Trophoblast cell (in vitro differentiated cells and primary cell): ENCODE data around the gene FIGNL2.

Experiments
- DNase-seq, 2 donors: peaks; one replicate each; pipeline ENCODE4 v3.0.0-alpha.2; 2016
- H2AFZ ChIP-seq: 2 replicates; pipeline ENCODE4 v1.6.1; 2013; ENCODE audit warnings: low read length, moderate library complexity, mild to moderate bottlenecking; ENCODE audit not compliant: insufficient read depth, poor library complexity
- H2AK5ac ChIP-seq: 2 replicates; pipeline ENCODE4 v1.6.1; 2013; ENCODE audit warnings: mild to moderate bottlenecking, low read length
- H2BK120ac ChIP-seq: 2 replicates; pipeline ENCODE4 v1.6.1; 2013; ENCODE audit warnings: low read length, mild to moderate bottlenecking, moderate library complexity; ENCODE audit not compliant: insufficient read depth, poor library complexity
- H2BK12ac ChIP-seq: 2 replicates; pipeline ENCODE4 v1.6.1; 2013; ENCODE audit warnings: mild to moderate bottlenecking, low read length, moderate library complexity
- H2BK5ac ChIP-seq: 2 replicates; pipeline ENCODE4 v1.6.1; 2013; ENCODE audit warnings: low read length, low read depth, moderate library complexity, mild to moderate bottlenecking; ENCODE audit not compliant: poor library complexity
- H3K14ac ChIP-seq: 2 replicates; pipeline ENCODE4 v1.6.1; 2013; ENCODE audit warnings: mild to moderate bottlenecking, low read length
- H3K18ac ChIP-seq: 2 replicates; pipeline ENCODE4 v1.6.1; 2013; ENCODE audit warnings: mild to moderate bottlenecking, low read length
- H3K23ac ChIP-seq: 2 replicates; pipeline ENCODE4 v1.6.1; 2013; ENCODE audit warnings: low read length
- H3K27ac ChIP-seq: 2 replicates; pipeline ENCODE4 v1.5.1; 2013; ENCODE audit warnings: low read depth, mild to moderate bottlenecking, inconsistent platforms, low read length, moderate library complexity
- H3K27me3 ChIP-seq: 2 replicates; pipeline ENCODE4 v1.6.1; 2013; ENCODE audit warnings: inconsistent platforms, mild to moderate bottlenecking, low read length, moderate library complexity; ENCODE audit not compliant: insufficient read depth
- H3K36me3 ChIP-seq, 2 experiments: 1 replicate in 1 of 2; 2 replicates in 1 of 2; pipeline ENCODE4 v1.6.1; 2013; ENCODE audit warnings: low read length in 2 of 2, mild to moderate bottlenecking in 2 of 2, moderate library complexity in 1 of 2; ENCODE audit not compliant: insufficient read depth in 2 of 2, control insufficient read depth in 1 of 2
- H3K4ac ChIP-seq: 2 replicates; pipeline ENCODE4 v1.6.1; 2013; ENCODE audit warnings: low read depth, mild to moderate bottlenecking, low read length, moderate library complexity
- H3K4me1 ChIP-seq, 2 experiments: 1 replicate in 1 of 2; 2 replicates in 1 of 2; pipeline ENCODE4 v1.6.1; 2013; ENCODE audit warnings: low read length in 2 of 2, mild to moderate bottlenecking in 2 of 2, moderate library complexity in 1 of 2; ENCODE audit not compliant: insufficient read depth in 2 of 2, control insufficient read depth in 1 of 2
- H3K4me2 ChIP-seq: 2 replicates; pipeline ENCODE4 v1.6.1; 2013; ENCODE audit warnings: inconsistent platforms, mild to moderate bottlenecking, low read length, moderate library complexity
- H3K4me3 ChIP-seq: 2 replicates; pipeline ENCODE4 v1.5.1; 2013; ENCODE audit warnings: mild to moderate bottlenecking, low read depth, low read length, inconsistent platforms
- H3K79me1 ChIP-seq: one replicate; pipeline ENCODE4 v1.6.1; 2013; ENCODE audit warnings: low read length
- H3K79me2 ChIP-seq: 2 replicates; pipeline ENCODE4 v1.6.1; 2013; ENCODE audit warnings: low read length, mild to moderate bottlenecking; ENCODE audit not compliant: control insufficient read depth, insufficient read depth, poor library complexity
- H3K9ac ChIP-seq: 2 replicates; pipeline ENCODE4 v1.6.1; 2013; ENCODE audit warnings: mild to moderate bottlenecking, low read length
- H3K9me3 ChIP-seq: 2 replicates; pipeline ENCODE4 v1.6.1; 2013; ENCODE audit warnings: low read depth, mild to moderate bottlenecking, control low read depth, inconsistent platforms, low read length; ENCODE audit not compliant: insufficient read depth
- H4K12ac ChIP-seq: 2 replicates; pipeline ENCODE4 v1.6.1; 2013; ENCODE audit warnings: low read depth, mild to moderate bottlenecking, low read length, moderate library complexity
- H4K8ac ChIP-seq: 2 replicates; pipeline ENCODE4 v1.6.1; 2013; ENCODE audit warnings: low read depth, mild to moderate bottlenecking, low read length, moderate library complexity
- H4K91ac ChIP-seq: one replicate; pipeline ENCODE4 v1.6.1; 2013; ENCODE audit warnings: low read depth, mild to moderate bottlenecking, low read length, moderate library complexity
- WGBS: extraction: QIAGEN DNeasy Blood & Tissue Kit; methylation state at CpG from one replicate; pipeline ENCODE4 v1.1.7; 2013; ENCODE audit warnings: missing lambda C conversion rate; ENCODE audit not compliant: insufficient read length, insufficient coverage; ENCODE audit errors: extremely low coverage; 5-methylcytosine and 5-hydroxymethylcytosine counted together

The FIGNL2 gene

DNA sequence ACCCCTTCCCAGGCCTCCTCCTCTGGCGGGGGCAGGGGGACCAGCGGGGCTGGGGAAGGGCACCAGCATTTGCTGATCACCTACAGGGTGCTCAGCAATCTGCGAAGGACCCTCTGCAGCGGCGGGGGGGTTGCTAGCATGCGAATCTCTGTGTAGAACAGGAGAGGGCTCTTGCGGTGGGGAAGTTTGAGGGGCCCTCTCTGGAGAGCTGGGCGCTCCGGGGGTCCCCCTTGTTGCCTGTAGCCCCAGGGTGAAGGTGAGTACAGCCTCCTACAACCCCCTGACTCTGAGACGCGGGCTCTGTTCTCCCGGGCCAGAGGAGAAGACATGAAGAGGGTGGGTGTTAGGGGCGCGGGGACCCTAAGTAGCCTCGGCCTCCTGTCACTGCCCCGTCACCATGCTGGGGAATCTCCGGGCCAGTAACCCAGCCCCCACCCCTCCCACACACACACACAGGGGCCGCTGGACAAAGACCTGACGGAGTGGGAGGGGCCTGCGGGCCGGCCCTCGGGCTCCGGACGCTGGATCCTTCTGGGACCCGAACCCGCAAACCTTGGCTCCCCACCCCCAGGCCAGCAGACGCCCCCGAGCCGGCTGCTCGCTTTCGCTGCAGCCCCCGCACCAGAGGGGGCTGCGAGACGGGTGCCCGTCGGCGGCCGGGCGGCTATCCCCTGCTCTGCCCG lies 734 bp downstream of the FIGNL2 start:
- Histone ChIP-seq H3K4me1 (peaks cover 17 to 21% of the 10 kb centered on the region in 2 experiments), H3K4ac (peak overlapping the region; percentile 90), H3K4me3 (peak overlapping the region; percentile 91), H2BK120ac (peak overlapping the region; percentile 83), H4K8ac (peak overlapping the region; percentile 61), H3K27me3 (no peaks in the 10 kb centered on the region), H3K18ac (peak overlapping the region; percentile 80), H2BK12ac (no peak overlapping the region), H3K27ac (peak overlapping the region; percentile 81), H2BK5ac (peak overlapping the region; percentile 81), H3K14ac (peak overlapping the region; percentile 72), H3K36me3 (peaks cover 16 to 22% of the 10 kb centered on the region in 2 experiments), H3K79me2 (peaks cover 42% of the 10 kb centered on the region), H2AK5ac (peak overlapping the region; percentile 30), H3K9ac (peak overlapping the region; percentile 90), H3K9me3 (no peaks in the 10 kb centered on the region), H3K4me2 (peak overlapping the region; percentile 85), H4K91ac (peak overlapping the region; percentile 96), H3K23ac (no peak overlapping the region), H2AFZ (no peak overlapping the region), H4K12ac (no peak overlapping the region), H3K79me1 (peaks cover 16% of the 10 kb centered on the region)
- WGBS, result no CpG with 5 or more reads among the region's 40 CpGs
- DNase-seq, result peak; percentile 34 to 52

- Histone ChIP-seq H3K27me3 (no peaks in the 10 kb centered on the region), H3K18ac (peak overlapping the region; percentile 51), H3K36me3 (peaks cover 18 to 24% of the 10 kb centered on the region in 2 experiments), H2BK12ac (no peak overlapping the region), H4K91ac (peak overlapping the region; percentile 53), H3K27ac (peak overlapping the region; percentile 14), H3K4me3 (peak overlapping the region; percentile 91), H4K12ac (no peak overlapping the region), H2BK5ac (peak overlapping the region; percentile 58), H2BK120ac (peak overlapping the region; percentile 46), H2AFZ (no peak overlapping the region), H3K79me1 (peaks cover 16% of the 10 kb centered on the region), H3K14ac (peak overlapping the region; percentile 38), H2AK5ac (peak overlapping the region; percentile 8), H3K4me2 (peak overlapping the region; percentile 85), H4K8ac (peak overlapping the region; percentile 8), H3K9ac (peak overlapping the region; percentile 38), H3K9me3 (no peaks in the 10 kb centered on the region), H3K79me2 (peaks cover 45% of the 10 kb centered on the region), H3K4me1 (peaks cover 19 to 26% of the 10 kb centered on the region in 2 experiments), H3K23ac (no peak overlapping the region), H3K4ac (peak overlapping the region; percentile 77)
- WGBS, result no CpG with 5 or more reads among the region's 59 CpGs
- peak; percentile 51 to 62 for DNase-seq
These were observed 1.4 kb downstream of the FIGNL2 start for GRCh38 chr12:51846911-51847642.

DNA sequence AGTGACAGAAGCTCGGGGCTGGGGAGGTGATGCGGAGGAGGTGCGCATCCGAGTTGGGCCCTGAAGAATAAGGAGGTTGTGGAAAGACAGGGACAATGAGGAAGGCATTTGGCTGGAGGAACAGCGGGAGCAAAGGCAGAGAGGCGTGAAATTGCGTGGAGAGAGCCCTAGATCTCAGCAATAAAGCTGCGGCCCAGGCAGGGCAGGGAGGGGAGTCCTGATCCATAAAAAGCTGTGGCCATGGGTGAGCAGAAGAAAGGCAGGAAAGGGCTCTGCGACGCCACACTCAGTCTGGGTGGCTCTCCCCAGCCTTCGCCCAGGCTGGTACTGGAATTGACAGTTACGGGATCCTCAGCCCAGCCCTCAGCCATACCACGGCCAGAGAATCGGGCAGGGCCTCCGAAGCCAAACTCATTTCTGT lies 2.2 kb downstream of the FIGNL2 start:
- Histone ChIP-seq H3K4me1 (peaks cover 27 to 32% of the 10 kb centered on the region in 2 experiments), H3K18ac (no peak overlapping the region), H3K23ac (no peak overlapping the region), H3K27ac (no peak overlapping the region), H2AK5ac (no peak overlapping the region), H2BK12ac (no peak overlapping the region), H4K8ac (no peak overlapping the region), H3K4ac (peak overlapping the region; percentile 41), H2BK120ac (no peak overlapping the region), H3K79me1 (peaks cover 17% of the 10 kb centered on the region), H3K4me2 (peak overlapping the region; percentile 50), H3K36me3 (peaks cover 18 to 24% of the 10 kb centered on the region in 2 experiments), H3K27me3 (no peaks in the 10 kb centered on the region), H4K91ac (no peak overlapping the region), H3K4me3 (peak overlapping the region; percentile 10), H3K9ac (no peak overlapping the region), H3K79me2 (peaks cover 49% of the 10 kb centered on the region), H3K14ac (no peak overlapping the region), H3K9me3 (no peaks in the 10 kb centered on the region), H2AFZ (no peak overlapping the region), H2BK5ac (no peak overlapping the region), H4K12ac (no peak overlapping the region)
- DNase-seq, result no peak
- no CpG with 5 or more reads among the region's 15 CpGs for WGBS

GRCh38 chr12:51845482-51845881 lies 3.0 kb downstream of the FIGNL2 start:
- Histone ChIP-seq H4K8ac (no peak overlapping the region), H3K4me2 (no peak overlapping the region), H3K27me3 (no peaks in the 10 kb centered on the region), H4K12ac (no peak overlapping the region), H3K14ac (no peak overlapping the region), H3K79me1 (peaks cover 23% of the 10 kb centered on the region), H3K9ac (no peak overlapping the region), H3K18ac (no peak overlapping the region), H3K79me2 (peaks cover 55% of the 10 kb centered on the region), H4K91ac (no peak overlapping the region), H3K4ac (peak overlapping the region; percentile 41), H3K36me3 (peaks cover 18 to 24% of the 10 kb centered on the region in 2 experiments), H3K4me1 (peaks cover 33 to 40% of the 10 kb centered on the region in 2 experiments), H2AFZ (no peak overlapping the region), H3K9me3 (no peaks in the 10 kb centered on the region), H3K27ac (no peak overlapping the region), H2BK5ac (no peak overlapping the region), H3K23ac (peak overlapping the region; percentile 24), H2BK12ac (no peak overlapping the region), H2AK5ac (no peak overlapping the region), H2BK120ac (no peak overlapping the region), H3K4me3 (no peak overlapping the region)
- DNase-seq, result no peak
- no CpG with 5 or more reads among the region's 7 CpGs for WGBS
